ENCODE results near the gene GDA. TPM values are rescaled to one million over a fixed set of nuclear protein-coding genes. Genes with fewer than 3 reads are reported as not detected.

The GDA gene
- total RNA-seq, 6 experiments from 2014 or later = 26.8 to 69.6 (median 45.3) TPM

DNA sequence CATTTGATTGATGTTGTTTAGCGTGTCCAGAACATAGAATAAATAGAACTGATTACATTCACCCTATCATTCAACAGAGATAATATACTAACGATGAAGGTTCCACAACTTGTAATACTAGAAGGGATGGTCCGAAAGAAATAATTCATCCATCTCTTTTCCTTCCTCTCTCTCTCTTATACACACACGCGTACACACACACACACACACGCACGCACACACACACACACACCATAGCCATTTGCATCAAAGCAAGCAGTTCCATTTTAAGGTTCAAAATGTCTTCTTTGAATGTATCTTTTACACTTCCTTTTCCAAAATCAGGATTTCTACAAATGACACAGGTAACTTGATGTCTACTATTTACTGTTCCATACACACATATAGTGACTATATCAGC, 887 bp downstream of the GDA start:
- H3K27me3 ChIP-seq = no peaks in the 10 kb centered on the region
- no peak for DNase-seq
- peak overlapping the region; percentile 79 to 98 (median 96) for H3K27ac ChIP-seq
- ATAC-seq = peak in 2 of 4 donors; percentile 10 to 15
- intact Hi-C loops (cut with DNase I) = no loop called here
- H3K9me3 ChIP-seq = no peaks in the 10 kb centered on the region
- no peaks in the 10 kb centered on the region for H3K36me3 ChIP-seq
- WGBS (ENCODE audit: insufficient coverage, low coverage, low lambda C conversion rate, missing lambda C conversion rate) = 39% methylated on average over 7 of the region's 7 CpGs
- H3K4me3 ChIP-seq = peak overlapping the region; percentile 72 to 87 (median 87)
- TF ChIP-seq, protein P1, sequence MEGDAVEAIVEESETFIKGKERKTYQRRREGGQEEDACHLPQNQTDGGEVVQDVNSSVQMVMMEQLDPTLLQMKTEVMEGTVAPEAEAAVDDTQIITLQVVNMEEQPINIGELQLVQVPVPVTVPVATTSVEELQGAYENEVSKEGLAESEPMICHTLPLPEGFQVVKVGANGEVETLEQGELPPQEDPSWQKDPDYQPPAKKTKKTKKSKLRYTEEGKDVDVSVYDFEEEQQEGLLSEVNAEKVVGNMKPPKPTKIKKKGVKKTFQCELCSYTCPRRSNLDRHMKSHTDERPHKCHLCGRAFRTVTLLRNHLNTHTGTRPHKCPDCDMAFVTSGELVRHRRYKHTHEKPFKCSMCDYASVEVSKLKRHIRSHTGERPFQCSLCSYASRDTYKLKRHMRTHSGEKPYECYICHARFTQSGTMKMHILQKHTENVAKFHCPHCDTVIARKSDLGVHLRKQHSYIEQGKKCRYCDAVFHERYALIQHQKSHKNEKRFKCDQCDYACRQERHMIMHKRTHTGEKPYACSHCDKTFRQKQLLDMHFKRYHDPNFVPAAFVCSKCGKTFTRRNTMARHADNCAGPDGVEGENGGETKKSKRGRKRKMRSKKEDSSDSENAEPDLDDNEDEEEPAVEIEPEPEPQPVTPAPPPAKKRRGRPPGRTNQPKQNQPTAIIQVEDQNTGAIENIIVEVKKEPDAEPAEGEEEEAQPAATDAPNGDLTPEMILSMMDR (IDR thresholded peaks at IDR 0.05) = no peak
- no peak for TF ChIP-seq POLR2A (IDR thresholded peaks at IDR 0.05)
- H3K4me1 ChIP-seq = peaks cover 0 to 17% (median 6%) of the 10 kb centered on the region in 4 donors

DNA sequence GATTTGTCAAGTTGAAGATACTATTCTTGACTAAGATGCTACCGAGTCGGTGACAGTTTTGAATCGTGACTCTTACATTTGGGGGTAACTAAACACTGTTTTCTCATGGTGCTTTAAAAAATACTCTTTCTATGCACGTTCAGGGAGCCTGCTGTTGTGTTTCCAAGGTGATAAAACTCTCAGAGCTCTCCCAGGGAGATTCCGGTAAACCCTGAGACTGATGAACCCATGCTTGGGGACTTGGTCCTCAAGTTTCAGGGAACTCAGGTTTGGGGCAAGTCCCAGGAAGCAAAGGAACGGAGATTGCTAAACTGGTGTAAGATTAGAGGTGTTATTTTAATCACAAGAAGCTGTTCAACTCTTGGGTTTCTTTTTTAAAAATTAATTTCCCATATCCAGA, 1.4 kb downstream of the GDA start:
- Histone ChIP-seq H3K36me3 (no peaks in the 10 kb centered on the region), H3K9me3 (no peaks in the 10 kb centered on the region), H3K4me3 (peak overlapping the region; percentile 72 to 87 (median 87)), H3K27me3 (no peaks in the 10 kb centered on the region), H3K4me1 (peaks cover 0 to 22% (median 6%) of the 10 kb centered on the region in 4 donors), H3K27ac (peak overlapping the region; percentile 79 to 98 (median 96))
- intact Hi-C loops (cut with DNase I) = no loop called here
- TF ChIP-seq, protein P1 (IDR thresholded peaks at IDR 0.05) = no peak
- WGBS (ENCODE audit: insufficient coverage, low coverage, low lambda C conversion rate, missing lambda C conversion rate) = 27% methylated on average over 6 of the region's 6 CpGs
- DNase-seq (no peak), ATAC-seq (no peak)

DNA sequence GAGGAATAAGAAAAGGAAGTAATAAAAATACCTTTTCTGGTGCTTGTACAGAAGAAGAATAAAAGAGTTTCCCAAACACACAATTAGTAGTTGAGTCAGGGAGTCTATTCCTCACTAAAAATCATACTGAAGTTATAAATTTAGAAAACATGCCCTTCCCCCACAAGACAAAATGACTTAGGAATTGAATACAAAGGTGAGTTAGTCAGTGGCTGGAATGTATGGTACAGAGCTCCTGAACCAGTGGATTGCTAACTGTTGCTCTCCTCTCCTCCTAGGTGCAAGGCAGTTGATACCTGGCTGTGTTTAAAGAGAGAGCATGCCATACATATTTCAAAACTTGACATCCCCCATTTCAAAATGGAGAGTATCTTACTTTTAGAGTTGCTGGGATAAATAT, 1.9 kb downstream of the GDA start:
- H3K27me3 ChIP-seq = no peaks in the 10 kb centered on the region
- no peaks in the 10 kb centered on the region for H3K36me3 ChIP-seq
- H3K4me3 ChIP-seq = peak overlapping the region; percentile 72 to 87 (median 87)
- DNase-seq = no peak
- no peaks in the 10 kb centered on the region for H3K9me3 ChIP-seq
- ATAC-seq = peak in 1 of 4 donors; percentile 6
- peak; percentile 22 for TF ChIP-seq POLR2A (IDR thresholded peaks at IDR 0.05)
- TF ChIP-seq, protein P1 (IDR thresholded peaks at IDR 0.05) = no peak
- peak overlapping the region; percentile 79 to 98 (median 96) for H3K27ac ChIP-seq
- peaks cover 0 to 27% (median 6%) of the 10 kb centered on the region in 4 donors for H3K4me1 ChIP-seq
- intact Hi-C loops (cut with DNase I) = no loop called here

DNA sequence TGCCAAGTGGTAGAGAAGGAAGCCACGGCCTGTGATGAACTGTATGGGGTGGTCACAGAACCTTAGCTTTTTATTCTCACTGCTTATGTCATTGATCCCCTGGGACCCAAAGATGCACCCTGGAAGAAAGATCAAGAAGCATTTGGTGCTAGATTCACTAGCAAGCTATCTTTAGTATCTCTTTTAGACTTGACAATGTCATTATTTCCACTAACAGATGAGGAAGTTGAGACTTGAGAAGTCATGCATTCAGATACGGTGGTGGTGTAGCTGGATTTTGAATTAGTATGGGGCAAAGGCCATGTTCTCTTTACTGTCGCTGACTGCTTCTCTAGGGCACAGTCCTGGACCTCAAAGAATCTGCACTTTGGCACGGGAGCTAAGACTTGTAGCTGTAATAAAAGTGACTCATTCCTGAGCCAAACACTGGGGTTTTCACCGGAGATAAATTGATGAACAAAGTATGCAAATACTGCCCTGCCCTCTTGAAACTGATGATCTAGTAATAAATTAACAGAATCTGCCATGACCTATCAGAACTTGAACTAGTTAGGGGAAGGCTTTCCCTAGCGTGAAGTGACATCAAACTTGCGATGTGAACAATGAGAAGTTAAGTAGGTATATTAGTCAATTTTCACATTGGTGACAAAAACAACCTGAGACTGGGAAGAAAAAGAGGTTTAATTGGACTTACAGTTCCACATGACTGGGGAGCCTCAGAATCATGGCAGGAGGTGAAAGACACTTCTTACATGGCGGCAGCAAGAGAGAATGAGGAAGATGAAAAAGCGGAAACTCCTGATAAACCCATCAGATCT, 5.4 kb downstream of the GDA start:
- H3K9me3 ChIP-seq = no peaks in the 10 kb centered on the region
- H3K4me1 ChIP-seq = peaks cover 0 to 26% (median 3%) of the 10 kb centered on the region in 4 donors
- H3K4me3 ChIP-seq = peak overlapping the region in 1 of 3 donors; percentile 14
- ATAC-seq = peak; percentile 79 to 90 (median 81)
- peak overlapping the region; percentile 55 to 82 (median 73) for H3K27ac ChIP-seq
- H3K27me3 ChIP-seq = no peaks in the 10 kb centered on the region
- WGBS (ENCODE audit: insufficient coverage, low coverage, low lambda C conversion rate, missing lambda C conversion rate) = 42% methylated on average over 9 of the region's 9 CpGs
- intact Hi-C loops (cut with DNase I) = no loop called here
- no peaks in the 10 kb centered on the region for H3K36me3 ChIP-seq
- peak in 2 of 3 donors; percentile 38 to 78 for DNase-seq
- no peak for TF ChIP-seq POLR2A (IDR thresholded peaks at IDR 0.05)
- TF ChIP-seq, protein P1 (IDR thresholded peaks at IDR 0.05) = no peak

All from right lobe of liver (tissue), 6 donors.